ENCODE measurements around the gene CIB2. TPM values are rescaled to one million over a fixed set of nuclear protein-coding genes. Genes with fewer than 3 reads are reported as not detected.

Gene CIB2
- total RNA-seq, 2 donors from 2014 or later: 16.7 to 23.0 TPM

GRCh38 chr15:78057803-78058202 is 73.4 kb downstream of the CIB2 start:
- H3K4me3 ChIP-seq: no peak overlapping the region
- no peaks in the 10 kb centered on the region for H3K36me3 ChIP-seq
- 84% methylated on average over 5 of the region's 5 CpGs for whole genome bisulfite sequencing
- TF ChIP-seq, protein P1, sequence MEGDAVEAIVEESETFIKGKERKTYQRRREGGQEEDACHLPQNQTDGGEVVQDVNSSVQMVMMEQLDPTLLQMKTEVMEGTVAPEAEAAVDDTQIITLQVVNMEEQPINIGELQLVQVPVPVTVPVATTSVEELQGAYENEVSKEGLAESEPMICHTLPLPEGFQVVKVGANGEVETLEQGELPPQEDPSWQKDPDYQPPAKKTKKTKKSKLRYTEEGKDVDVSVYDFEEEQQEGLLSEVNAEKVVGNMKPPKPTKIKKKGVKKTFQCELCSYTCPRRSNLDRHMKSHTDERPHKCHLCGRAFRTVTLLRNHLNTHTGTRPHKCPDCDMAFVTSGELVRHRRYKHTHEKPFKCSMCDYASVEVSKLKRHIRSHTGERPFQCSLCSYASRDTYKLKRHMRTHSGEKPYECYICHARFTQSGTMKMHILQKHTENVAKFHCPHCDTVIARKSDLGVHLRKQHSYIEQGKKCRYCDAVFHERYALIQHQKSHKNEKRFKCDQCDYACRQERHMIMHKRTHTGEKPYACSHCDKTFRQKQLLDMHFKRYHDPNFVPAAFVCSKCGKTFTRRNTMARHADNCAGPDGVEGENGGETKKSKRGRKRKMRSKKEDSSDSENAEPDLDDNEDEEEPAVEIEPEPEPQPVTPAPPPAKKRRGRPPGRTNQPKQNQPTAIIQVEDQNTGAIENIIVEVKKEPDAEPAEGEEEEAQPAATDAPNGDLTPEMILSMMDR (IDR thresholded peaks at IDR 0.05): no peak
- no peak for TF ChIP-seq POLR2AphosphoS5 (IDR thresholded peaks at IDR 0.05)
- TF ChIP-seq POLR2A (IDR thresholded peaks at IDR 0.05): no peak
- no peak for DNase-seq (ENCODE audit: low spot score)
- no peaks in the 10 kb centered on the region for H3K9me3 ChIP-seq
- H3K4me1 ChIP-seq (replicated peaks): peaks cover 27% of the 10 kb centered on the region
- H3K27me3 ChIP-seq (replicated peaks; ENCODE audit: insufficient read depth): no peaks in the 10 kb centered on the region
- intact Hi-C loops (cut with DNase I): no loop called here
- H3K27ac ChIP-seq: no peak overlapping the region

GRCh38 chr15:78056714-78057269 is 74.5 kb downstream of the CIB2 start:
- Histone ChIP-seq H3K4me3 (no peak overlapping the region), H3K4me1 (replicated peaks) (peaks cover 35% of the 10 kb centered on the region), H3K9me3 (no peaks in the 10 kb centered on the region), H3K27me3 (replicated peaks; ENCODE audit: insufficient read depth) (no peaks in the 10 kb centered on the region), H3K27ac (peak overlapping the region in 1 of 2 donors; percentile 14), H3K36me3 (peaks cover 0 to 3% of the 10 kb centered on the region in 2 donors)
- no peak for DNase-seq (ENCODE audit: low spot score)
- intact Hi-C loops (cut with DNase I): no loop called here
- 29% methylated on average over 2 of the region's 2 CpGs for WGBS
- TF ChIP-seq POLR2A (IDR thresholded peaks at IDR 0.05): no peak
- TF ChIP-seq, protein P1 (IDR thresholded peaks at IDR 0.05): no peak
- no peak for TF ChIP-seq POLR2AphosphoS5 (IDR thresholded peaks at IDR 0.05)

DNA sequence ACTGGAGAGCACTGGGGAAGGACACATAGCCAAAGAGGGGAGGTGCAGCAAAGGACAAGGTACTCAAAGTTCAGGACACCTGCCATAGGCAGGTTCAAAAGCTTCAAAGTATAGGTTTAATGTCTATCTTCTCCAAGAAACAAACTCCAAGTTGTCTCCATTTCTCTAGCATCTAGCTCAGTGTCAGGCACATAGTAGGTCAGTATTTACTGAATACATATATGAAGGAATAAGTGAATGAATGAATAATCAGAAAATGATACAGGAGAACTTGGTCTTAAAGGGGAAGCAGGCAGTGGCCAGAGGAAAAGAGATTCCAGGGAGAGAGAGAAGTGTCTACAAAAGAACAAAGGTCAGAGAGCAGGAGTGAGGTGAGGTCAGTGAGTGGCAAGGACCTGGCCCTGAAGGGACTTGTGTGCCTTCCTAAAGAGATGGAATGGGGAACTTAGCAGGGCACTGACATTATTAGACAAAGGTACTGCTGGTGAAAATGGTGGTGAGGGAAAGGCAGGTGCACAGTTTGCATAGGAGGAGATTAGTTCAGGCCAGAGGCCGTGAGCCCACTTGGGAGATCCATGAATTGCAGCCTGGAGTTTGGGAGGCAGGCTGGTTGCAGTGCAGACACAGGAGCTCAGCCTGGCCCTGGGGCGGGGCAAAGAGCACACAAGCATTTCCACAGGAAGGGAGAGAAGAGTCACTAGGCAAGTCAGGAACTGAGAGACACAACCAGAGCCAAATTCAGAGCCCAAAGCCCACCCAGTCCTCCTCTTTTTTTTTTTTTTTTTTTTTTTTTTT is 75.1 kb downstream of the CIB2 start:
- Histone ChIP-seq H3K27ac (no peak overlapping the region), H3K36me3 (peaks cover 0 to 3% of the 10 kb centered on the region in 2 donors), H3K27me3 (replicated peaks; ENCODE audit: insufficient read depth) (no peaks in the 10 kb centered on the region), H3K4me1 (replicated peaks) (peaks cover 35% of the 10 kb centered on the region), H3K9me3 (no peaks in the 10 kb centered on the region), H3K4me3 (no peak overlapping the region)
- intact Hi-C loops (cut with DNase I): no loop called here
- TF ChIP-seq POLR2AphosphoS5 (IDR thresholded peaks at IDR 0.05) (no peak), POLR2A (IDR thresholded peaks at IDR 0.05) (no peak)
- TF ChIP-seq, protein P1 (IDR thresholded peaks at IDR 0.05): no peak
- no peak for DNase-seq (ENCODE audit: low spot score)
- WGBS: 35% methylated on average over 2 of the region's 2 CpGs

DNA sequence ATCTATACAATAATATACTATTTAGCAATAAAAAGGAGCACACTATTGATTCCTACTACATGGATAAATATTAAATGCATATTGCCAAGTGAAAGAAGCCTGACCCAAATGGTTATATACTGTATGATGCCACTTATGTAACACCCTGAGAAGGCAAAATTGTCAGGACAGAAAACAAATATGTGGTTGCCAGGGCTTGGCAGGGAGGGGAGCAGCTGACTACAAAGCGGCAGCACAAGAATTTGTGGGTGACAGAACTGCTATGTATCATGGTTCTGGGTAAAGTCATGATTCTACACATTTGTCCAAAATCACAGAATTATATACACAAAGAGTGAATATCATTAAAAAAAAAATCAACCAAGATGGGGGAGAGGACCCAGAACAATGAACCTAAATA is 76.3 kb downstream of the CIB2 start:
- no peak for DNase-seq (ENCODE audit: low spot score)
- Histone ChIP-seq H3K4me1 (replicated peaks) (peaks cover 38% of the 10 kb centered on the region), H3K27me3 (replicated peaks; ENCODE audit: insufficient read depth) (no peaks in the 10 kb centered on the region), H3K36me3 (peaks cover 0 to 3% of the 10 kb centered on the region in 2 donors), H3K4me3 (no peak overlapping the region), H3K27ac (no peak overlapping the region), H3K9me3 (no peaks in the 10 kb centered on the region)
- intact Hi-C loops (cut with DNase I): no loop called here
- WGBS: 67% methylated on average over 1 of the region's 1 CpG
- TF ChIP-seq POLR2AphosphoS5 (IDR thresholded peaks at IDR 0.05) (no peak), POLR2A (IDR thresholded peaks at IDR 0.05) (no peak)
- TF ChIP-seq, protein P1 (IDR thresholded peaks at IDR 0.05): no peak

Small RNA genes within 50 kb of the gene (small RNA-seq; reads per million reads assigned to genes)
- 0 reads per million in 2 donors for gene RF00092

Other genes starting within 250 kb of the CIB2 start
- 10 to 100 TPM; 21.5 to 49.5 TPM for gene TBC1D2B, start 53.7 kb downstream of the CIB2 start, total RNA-seq
- gene SH2D7, start 38.9 kb downstream of the CIB2 start, total RNA-seq: under 1 TPM in 1 of 2 donors, not detected in 1; 0.28 TPM
- 100 to 1,000 TPM in 1 of 2 donors, 10 to 100 TPM in 1; 32.1 to 115 TPM for gene IDH3A, start 17.9 kb upstream of the CIB2 start, total RNA-seq
- 1 to 10 TPM in 1 of 2 donors, not detected in 1; 7.4 TPM for gene ACSBG1, start 103.1 kb upstream of the CIB2 start, total RNA-seq
- gene DNAJA4, start 133.1 kb upstream of the CIB2 start, total RNA-seq: 10 to 100 TPM; 32.1 to 43.7 TPM
- gene SKIC8, start 168.2 kb upstream of the CIB2 start, total RNA-seq: 100 to 1,000 TPM in 1 of 2 donors, 10 to 100 TPM in 1; 58.1 to 109 TPM
- gene CRABP1, start 208.9 kb upstream of the CIB2 start, total RNA-seq: not detected

Data from prostate gland (tissue), 2 donors.